HG02970 (cell line): ENCODE results near the gene SH3TC2.
"Not testable (repeated sequence)": the region's sequence is repeated elsewhere in the genome, so short reads cannot be mapped to it uniquely, and the experiment has no call there.

ENCODE experiments used
- ATAC-seq: cut with Tn5 transposase; IDR thresholded peaks from one replicate; pipeline ENCODE4 v1.9.1; 2021; ENCODE audit warnings: mild to moderate bottlenecking, moderate library complexity, moderate number of reproducible peaks; ENCODE audit not compliant: unreplicated experiment, low FRiP score

The SH3TC2 gene

DNA sequence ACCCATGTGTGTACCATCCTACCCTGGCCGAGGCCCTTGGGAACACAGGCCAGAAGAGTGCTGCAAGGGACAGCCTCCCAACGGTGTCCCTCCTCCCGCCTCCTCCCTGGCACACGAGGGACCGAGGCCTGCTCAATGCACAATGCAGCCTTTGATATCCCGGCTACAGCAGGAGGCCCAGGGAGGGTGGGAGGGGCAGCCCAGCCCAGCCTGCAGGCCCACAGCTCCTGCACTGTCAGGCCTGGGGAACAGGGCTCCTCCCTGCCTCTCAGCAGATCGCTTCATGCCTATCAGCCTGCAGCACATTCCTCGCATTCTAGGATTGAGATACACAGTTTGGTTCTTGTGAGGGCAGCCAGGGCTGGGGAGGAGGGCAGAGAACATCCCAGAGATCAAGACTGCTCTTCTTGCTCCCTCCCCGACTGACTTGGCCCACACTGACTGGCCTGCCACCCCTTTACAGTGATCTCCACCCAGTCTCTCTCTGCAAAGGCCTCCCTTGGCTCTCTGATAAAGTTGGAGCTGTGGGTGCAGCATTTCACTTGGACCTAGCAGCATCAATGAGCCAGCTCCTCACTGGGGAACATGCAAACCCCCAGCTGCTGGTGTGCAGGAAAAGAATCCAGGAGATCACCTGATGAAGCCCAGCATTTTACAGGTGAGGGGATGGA, at the start of gene SH3TC2:
SH3TC2 (minus strand) TSS at position 46 of the 671 bp plus-strand sequence; CDS start at position 6, 40 bp downstream.
- ATAC-seq: no peak

DNA sequence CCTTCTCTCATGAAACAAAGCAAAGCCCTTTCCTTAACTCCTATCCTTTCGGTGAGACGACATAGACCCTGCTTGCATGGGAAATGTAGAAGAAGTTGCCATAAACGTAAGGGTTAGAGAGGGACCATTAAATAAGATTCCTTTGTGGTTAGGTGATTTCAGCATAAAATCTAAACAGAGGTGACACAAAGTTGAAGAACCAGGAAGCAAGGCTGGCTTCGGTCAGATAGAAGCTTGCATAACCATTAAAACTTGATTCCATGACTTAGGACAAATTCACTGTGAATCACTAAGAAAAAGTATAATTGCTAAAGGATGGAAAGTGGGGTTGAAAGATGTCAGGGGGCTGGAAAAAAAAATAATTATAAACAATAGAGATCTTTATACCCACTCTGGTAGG, 47.5 kb upstream of the SH3TC2 start:
- ATAC-seq: no peak

DNA sequence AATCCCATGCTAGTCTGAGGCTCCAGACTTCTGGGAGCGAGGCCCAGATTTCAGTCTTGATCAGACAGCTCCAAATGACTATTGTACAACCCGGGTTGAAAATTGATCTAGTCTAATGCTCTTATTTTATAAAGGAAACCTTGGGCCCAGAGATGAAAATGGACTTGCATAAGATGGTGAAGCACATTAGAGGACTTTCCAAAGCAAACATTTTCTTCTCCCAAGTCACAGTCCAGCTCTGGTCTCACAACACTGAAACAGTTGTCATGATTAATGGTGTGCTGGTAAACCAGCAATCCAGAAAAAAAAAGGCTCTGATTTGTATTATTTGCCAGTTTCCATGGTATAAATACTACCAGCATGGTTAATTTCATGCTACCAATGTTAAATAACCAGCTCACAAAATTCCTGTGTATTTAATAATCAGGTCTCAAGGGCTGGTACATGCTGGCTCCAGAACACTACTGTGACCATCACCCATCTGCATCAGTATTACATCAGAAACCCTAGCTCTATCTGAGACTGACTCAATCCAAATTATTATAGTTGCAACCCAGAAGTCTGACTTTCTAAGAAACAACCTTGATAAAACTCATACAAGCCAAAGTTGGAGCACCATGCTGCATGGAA, 45.9 kb upstream of the SH3TC2 start:
- ATAC-seq: no peak

DNA sequence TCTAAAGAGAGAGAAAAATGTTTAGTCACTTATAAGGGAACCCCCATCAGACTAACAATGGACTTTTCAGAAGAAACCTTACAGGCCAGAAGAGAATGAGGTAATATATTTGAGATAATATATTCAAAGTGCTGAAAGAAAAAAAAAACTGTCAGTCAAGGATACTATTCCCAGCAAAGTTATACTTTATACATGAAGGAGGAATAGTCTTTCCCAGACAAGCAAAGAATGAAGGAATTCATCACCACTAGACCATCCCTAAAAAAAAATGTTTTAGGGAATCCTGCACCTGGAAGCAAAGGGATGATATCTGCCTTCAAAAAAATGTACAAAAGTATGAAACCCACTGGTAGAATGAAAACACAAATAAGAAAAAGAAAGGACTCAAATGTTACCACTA, 37.5 kb upstream of the SH3TC2 start:
- ATAC-seq: no peak

DNA sequence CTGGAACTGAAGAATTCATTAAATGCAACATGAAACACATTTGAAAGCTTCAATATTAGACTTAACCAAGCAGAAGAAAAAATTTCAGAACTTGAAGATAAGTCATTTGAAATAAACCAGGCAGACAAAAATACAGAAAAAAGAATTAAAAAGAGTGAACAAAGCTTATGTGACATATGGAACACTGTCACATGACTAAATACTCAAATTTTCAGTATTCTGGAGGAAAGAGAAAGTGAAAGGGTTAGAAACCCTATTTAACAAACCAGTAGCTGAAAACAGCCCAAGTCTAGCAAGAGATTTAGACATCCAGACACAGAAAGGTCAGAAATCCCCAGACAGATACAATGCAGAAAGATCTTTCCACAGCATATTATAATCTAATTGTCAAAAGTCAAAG, 37.1 kb upstream of the SH3TC2 start:
- no peak for ATAC-seq

DNA sequence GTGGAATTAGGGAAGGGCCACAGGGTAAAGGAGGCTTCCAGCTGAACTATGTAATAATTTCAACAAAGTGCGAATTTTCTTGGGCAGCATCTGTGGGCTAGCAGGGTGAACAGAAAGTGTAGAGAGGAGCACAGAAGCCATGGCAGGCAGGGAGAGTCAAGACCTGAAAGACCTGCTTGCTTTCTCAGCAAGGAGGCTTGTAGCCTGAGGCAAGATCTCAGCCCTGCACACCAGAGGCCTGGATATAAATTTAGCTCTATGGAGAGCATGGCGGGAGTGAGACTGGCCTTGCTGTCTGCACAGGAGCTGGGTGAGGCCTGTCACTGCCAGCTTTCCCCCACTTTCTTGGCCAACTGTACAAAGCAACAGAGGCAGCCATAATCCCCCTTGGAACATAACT, 32.1 kb upstream of the SH3TC2 start:
- ATAC-seq: no peak

DNA sequence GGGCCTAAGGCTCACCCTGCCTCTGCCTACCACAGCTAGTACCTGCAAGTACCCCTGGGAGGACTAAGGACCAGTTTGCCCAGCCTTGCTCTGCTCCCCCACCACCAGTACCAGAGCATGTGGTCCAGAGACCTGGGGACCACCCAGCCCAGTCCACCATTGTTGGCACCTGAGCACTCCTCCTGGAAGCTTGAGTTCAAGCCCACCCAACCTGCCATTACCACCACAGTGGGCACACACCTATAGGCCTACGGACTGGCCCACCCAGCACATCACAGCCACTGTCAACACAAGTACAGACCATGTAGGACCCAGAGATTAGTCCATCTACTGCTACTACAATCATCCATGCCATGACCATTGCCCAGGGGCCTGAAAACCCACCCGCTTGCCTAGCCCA, 30.8 kb upstream of the SH3TC2 start:
- ATAC-seq: no peak

DNA sequence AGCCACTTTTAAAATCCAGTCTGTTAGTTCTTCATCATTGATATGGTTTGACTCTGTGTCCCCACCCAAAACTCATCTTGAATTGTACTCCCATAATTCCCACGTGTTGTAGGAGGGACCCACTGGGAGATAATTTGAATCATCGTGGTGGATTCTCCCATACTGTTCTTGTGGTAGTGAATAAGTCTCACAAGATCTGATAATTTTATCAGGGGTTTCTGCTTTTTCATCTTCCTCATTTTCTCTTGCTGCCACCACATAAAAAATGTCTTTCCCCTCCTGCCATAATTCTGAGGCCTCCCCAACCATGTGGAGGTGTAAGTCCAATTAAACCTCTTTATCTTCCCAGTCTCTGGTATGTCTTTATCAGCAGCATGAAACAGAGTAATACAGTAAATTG, 26.9 kb upstream of the SH3TC2 start:
- ATAC-seq: no peak

DNA sequence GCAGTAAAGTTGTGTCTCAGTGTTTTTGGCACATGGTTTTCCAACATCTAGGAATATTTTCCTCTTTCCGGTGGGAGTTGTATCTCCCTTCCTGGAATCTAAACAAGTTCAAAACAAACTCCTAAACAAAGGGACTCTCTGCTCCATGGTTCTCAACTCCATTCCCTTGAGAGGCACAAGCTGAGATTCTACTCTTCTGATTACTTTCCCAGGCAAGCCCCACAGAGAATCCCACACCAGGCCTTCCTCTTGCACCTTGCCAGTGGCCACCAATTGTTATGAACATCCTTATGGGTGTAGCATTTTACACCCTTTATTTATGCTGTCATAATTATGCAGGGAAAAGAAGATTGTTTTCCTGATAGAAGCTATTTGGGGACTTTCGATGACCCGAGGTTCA, 25.8 kb upstream of the SH3TC2 start:
- ATAC-seq: no peak

DNA sequence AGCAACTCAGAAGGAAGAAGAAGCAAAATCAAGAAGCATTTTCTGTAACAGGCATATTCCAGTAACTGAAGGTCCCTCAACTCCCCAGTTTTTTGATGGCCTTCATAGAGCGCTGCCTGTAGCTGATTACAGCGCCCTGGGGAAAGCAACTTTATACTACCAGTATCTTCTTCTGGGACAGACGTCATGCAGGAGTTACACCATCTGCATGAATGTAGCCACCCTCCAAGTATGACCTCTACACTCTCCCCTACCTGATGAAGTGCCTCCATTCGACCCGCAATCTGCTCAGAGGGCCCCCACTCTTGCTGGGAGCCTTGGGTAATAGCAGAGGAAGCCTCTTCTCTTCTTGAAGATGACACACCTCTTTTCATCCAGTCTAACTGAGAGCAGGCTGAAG, 21.0 kb upstream of the SH3TC2 start:
- no peak for ATAC-seq

DNA sequence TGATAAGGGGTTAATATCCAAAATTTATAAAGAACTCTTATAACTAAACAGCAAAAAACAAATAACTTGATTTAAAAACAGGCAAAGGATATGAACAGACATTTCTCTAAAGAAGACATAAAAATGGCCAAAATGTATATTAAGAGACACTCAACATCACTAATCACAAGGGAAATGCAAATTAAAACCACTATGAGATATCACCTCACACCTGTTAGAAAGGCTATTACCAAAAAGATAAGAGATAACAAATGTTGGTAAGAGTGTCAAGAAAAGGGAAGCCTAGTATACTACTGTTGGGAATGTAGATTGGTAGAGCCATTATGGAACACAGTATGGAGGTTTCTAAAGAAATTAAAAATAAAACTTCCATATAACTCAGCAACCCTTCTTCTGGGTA, 19.4 kb upstream of the SH3TC2 start:
- ATAC-seq: no peak

DNA sequence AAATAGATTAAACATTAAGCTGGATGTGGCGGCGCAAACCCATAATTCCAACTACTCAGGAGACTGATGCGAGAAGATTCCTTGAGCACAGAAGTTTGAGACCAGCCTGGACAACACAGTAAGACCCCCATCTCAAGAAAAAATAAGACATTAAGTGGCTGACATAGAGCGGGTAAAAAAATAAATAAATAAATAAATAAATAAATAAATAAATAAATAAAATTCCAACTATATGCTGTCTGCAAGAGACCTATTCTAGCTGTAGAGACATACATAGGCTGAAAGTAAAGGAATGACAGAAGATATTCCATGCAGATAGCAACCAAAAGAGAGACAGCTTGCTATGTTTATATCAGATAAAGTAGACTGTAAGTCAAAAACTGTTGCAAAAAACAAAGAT, 17.4 kb upstream of the SH3TC2 start:
- ATAC-seq: no peak

DNA sequence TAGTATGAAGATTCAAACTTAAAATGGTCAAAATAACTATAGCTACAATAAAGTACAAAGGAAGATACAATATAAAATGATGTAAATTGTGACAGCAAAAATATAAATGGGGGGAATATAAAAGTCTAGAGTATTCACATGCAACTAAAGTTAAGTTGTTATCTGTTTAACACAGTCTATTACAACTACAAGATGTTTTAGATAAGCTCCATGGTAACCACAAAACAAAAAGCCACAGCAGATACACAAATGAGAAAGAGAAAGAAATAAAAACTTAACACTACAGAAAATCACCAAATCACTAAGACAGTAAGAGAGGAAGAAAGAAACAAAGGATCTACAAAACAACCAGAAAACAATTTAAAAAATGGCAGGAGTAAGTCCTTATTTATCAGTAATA, 17.0 kb upstream of the SH3TC2 start:
- no peak for ATAC-seq

DNA sequence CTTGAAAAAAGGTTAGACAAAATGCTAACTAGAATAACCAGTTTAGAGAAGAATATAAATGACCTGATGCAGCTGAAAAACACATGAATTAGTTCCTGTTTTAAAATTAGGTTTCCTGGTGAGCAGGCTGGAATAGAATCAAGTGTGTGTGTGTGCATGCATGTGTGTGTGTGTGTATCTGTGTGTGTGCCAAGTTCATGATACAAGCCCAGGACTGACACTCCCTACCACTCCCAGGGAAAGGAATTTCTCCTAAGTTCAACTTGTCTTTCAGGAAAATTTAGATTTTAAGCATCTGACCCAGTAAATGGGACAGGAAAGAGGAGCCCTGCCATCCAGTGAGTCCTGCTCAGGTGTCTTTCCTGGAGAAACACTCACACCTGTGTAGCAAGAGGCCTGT, 11.2 kb upstream of the SH3TC2 start:
- not testable (repeated sequence) for ATAC-seq

DNA sequence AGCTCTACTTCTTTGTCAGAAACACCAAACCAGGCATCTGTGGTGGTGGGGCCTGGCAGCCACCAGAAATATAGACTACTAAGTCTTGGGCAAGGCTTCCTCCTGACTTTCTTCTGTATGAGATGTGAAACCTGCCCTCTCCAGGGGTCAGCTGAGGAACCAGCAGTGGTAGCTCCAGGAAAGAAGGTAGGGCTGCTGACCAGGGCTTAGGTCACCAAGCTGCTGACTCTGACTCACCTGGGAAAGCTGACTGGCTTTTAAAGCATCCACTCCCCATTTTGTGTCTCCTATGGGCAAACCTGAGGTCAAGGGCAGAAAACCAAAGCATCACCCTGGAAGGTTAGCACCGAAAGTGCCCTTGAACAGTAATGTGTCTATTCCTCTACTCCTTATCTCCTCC, 10.4 kb upstream of the SH3TC2 start:
- no peak for ATAC-seq

DNA sequence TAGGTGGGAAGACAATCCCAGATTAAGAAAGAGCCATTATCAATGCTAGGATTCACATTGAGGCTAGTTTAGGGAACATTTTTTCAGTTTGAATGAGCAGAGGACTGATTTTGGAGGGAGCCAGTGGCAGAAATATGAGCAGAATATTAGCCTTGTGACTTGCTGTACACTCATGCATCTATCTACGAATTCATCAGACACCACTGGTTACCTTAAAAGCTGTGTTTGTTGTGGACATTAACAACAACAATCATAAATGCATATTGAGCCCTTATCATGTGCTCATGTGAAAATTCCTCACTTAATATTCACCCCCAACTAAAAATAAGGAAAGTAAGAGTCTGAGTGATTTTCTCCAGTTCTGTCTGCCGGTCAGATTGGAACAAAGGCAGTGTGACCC, 9.9 kb upstream of the SH3TC2 start:
- ATAC-seq: no peak

DNA sequence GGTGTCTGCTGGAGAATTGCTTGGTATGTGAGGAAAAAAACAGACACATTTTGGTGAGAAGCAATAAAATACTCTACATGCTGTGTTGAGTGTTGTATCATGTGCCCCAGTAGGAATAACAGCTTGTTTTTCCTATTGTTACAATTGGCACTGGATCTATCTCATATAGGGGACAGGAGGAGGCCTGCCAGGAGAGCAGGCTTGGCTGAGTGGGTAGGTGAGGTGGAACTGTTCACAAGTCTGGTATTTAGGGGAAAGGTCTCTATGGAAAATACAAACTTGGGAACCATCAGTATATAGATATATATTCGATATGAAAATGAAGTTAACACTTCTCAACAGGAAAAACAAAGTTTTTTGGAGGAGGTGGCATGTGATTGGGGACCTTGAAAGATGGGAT, 9.5 kb upstream of the SH3TC2 start:
- no peak for ATAC-seq

DNA sequence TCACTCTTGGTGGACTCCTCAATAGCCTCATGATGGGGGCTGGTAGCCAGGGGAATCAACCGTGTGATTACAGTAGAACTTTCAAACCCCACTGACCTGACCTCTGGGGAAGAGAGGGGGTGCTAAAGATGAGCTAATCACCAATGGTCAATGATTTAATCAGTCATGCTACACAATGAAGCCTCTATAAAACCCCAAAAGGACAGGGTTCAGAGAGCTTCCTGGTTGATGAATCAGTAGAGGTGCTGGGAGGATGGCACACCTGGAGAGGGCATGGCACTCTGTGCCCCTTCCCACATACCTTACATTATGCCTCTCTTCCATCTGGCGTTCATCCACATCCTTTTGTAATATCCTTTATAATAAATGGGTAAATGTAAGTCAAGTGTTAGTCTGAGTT, 8.9 kb upstream of the SH3TC2 start:
- no peak for ATAC-seq

DNA sequence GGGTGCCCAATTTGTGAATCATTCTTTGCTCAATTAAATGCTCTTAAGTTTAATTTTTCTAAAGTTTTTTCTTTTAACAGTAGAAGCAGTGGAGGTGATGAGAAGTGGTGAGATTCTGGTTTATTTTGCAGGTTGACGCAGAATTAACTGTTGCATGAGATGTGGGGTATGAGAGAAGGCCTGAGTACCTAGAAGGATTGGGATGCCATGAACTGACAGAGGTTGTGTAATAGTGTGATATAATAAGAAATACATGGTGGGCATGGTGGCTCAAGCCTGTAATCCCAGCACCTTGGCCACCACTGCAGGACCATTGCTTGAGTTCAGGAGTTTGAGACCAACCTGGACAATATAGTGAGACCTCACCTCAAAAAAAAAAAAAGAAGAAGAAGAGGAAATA, 8.4 kb upstream of the SH3TC2 start:
- ATAC-seq: no peak

DNA sequence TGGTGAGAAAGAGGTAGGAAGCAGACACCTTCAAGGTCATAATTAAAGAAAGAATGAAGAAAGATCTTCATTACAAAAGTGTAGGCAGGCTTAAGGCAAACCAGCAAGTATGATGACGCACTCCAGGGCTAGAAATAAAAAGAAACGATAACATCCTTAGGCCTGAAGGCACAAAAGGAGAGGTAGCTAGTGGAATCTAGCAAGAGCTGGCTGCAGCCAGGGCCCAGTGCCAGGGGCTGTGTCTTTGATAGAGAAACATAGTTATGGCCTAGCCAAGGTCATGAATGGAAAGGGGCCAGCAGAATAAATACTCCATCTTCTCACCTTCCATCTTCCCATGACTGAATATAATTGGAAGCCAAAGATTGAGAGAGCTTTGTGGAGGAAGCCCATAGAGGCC, 6.8 kb upstream of the SH3TC2 start:
- no peak for ATAC-seq

DNA sequence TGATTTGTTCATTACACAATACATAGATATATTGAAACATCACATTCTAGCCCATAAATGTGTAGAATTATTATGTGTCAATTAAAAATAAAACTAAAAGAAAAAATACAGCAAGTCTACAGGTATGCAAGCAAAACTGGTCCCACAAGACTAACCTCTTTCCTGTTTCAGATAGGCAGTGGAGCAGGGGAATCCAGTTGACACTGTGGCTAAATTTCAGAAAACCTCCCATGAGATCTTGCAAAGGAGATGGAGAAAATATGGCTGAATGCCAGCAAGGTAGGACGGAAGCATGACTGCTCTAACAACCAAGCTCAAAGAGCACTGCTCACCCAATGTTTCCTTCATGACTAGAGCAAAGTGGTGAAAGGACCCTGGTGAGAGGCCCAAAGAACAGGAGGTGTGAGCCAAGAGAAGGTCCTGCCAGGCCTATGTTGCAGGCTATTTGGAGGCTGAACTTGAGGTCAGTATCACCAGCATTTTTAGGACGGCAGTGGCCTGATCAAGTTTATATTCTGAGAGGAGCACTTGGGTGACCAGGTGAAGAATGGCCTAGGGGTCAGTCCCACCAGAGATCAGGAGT, 1.1 kb upstream of the SH3TC2 start:
- no peak for ATAC-seq

DNA sequence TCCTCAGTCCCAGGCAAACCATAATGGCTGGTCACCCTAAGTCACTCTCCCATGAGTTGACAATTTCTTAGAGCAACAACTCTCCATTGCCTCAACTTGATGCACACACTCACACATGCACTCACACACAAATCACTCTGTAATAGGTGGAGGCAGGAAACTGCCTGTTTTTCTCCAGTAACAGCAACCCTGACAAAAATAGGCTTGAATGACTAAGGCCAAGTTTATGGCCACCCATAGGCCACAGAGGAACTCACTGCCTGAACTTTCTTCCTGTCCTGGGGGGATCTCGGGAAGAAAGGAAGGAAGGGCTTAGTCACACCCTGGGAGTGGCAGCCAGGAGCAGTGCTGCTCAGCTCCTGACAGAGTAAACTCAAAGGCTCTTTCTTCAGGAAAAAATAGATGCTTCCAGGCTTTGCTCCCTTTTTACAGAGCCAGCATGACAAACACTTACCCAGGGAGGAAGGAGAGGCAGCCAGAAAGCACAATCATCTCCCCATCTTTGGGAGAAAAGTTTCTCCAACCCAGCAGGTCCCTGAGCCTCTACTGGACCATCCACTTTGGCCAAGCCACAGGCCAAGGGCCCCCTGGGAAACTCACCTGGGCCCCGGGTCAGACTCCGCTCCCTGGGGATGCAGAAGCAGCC, 368 bp downstream of the SH3TC2 start:
- ATAC-seq: no peak
